ENCODE results near the gene MTX1. TPM values are rescaled to one million over a fixed set of nuclear protein-coding genes. Genes with fewer than 3 reads are reported as not detected.

MTX1 gene
- polyA plus RNA-seq, 4 donors: 40.0 to 72.2 (median 49.4) TPM

GRCh38 chr1:155171836-155172731 lies 36.4 kb upstream of the MTX1 start:
- no peaks in the 10 kb centered on the region for H3K9me3 ChIP-seq (ENCODE audit: control insufficient read depth in 2 of 2, insufficient read depth in 1 of 2, low read depth in 1 of 2, low read length in 1 of 2)
- peaks cover 0 to 25% (median 4%) of the 10 kb centered on the region in 3 donors for H3K36me3 ChIP-seq (ENCODE audit: control insufficient read depth in 3 of 3, insufficient read depth in 2 of 3, low read depth in 1 of 3, low read length in 3 of 3)
- WGBS, 3 donors: 42 to 47% (median 46%) methylated on average over 8 of the region's 8 CpGs
- H3K4me3 ChIP-seq (ENCODE audit: low read depth in 1 of 3, low read length in 3 of 3): peak overlapping the region; percentile 62 to 92 (median 86)
- no peak for FAIRE-seq
- H3K4me1 ChIP-seq (ENCODE audit: control insufficient read depth in 3 of 3, insufficient read depth in 2 of 3, low read depth in 1 of 3, low read length in 2 of 3): peaks cover 3 to 20% (median 4%) of the 10 kb centered on the region in 3 donors
- peak overlapping the region; percentile 81 to 90 (median 83) for H3K27ac ChIP-seq (ENCODE audit: low read depth in 1 of 3, low read length in 2 of 3)
- H3K27me3 ChIP-seq (ENCODE audit: control insufficient read depth in 3 of 3, insufficient read depth in 3 of 3, low read length in 3 of 3): peaks cover 0 to 26% (median 2%) of the 10 kb centered on the region in 3 donors
- DNase-seq: no peak

GRCh38 chr1:155172732-155173477 lies 35.6 kb upstream of the MTX1 start, which contains the start of gene KRTCAP2:
TSS of gene KRTCAP2 (minus strand) at chr1:155173304. CDS start at chr1:155173224, 80 bp downstream.
- 0 to 1% (median 1%) methylated on average over 43 to 57 of the region's 57 CpGs for WGBS, 3 donors
- Histone ChIP-seq H3K36me3 (ENCODE audit: control insufficient read depth in 3 of 3, insufficient read depth in 2 of 3, low read depth in 1 of 3, low read length in 3 of 3) (peaks cover 0 to 25% (median 4%) of the 10 kb centered on the region in 3 donors), H3K9me3 (ENCODE audit: control insufficient read depth in 2 of 2, insufficient read depth in 1 of 2, low read depth in 1 of 2, low read length in 1 of 2) (no peaks in the 10 kb centered on the region), H3K27me3 (ENCODE audit: control insufficient read depth in 3 of 3, insufficient read depth in 3 of 3, low read length in 3 of 3) (peaks cover 0 to 24% (median 2%) of the 10 kb centered on the region in 3 donors), H3K4me3 (ENCODE audit: low read depth in 1 of 3, low read length in 3 of 3) (peak within 1 kb of the TSS; percentile 62 to 92 (median 86)), H3K4me1 (ENCODE audit: control insufficient read depth in 3 of 3, insufficient read depth in 2 of 3, low read depth in 1 of 3, low read length in 2 of 3) (peaks cover 3 to 13% (median 4%) of the 10 kb centered on the region in 3 donors), H3K27ac (ENCODE audit: low read depth in 1 of 3, low read length in 2 of 3) (peak within 1 kb of the TSS; percentile 81 to 90 (median 83))
- peak; percentile 96 to 97 for DNase-seq
- FAIRE-seq: no peak

GRCh38 chr1:155173478-155174323 lies 34.8 kb upstream of the MTX1 start, which contains the start of gene TRIM46:
TSS of gene TRIM46 (plus strand) at chr1:155173849. CDS start at chr1:155173967, 118 bp downstream.
- 2 to 5% (median 3%) methylated on average over 38 of the region's 38 CpGs for WGBS, 3 donors
- FAIRE-seq (no peak), DNase-seq (peak in 1 of 2 donors; percentile 20)
- H3K27ac ChIP-seq (ENCODE audit: low read depth in 1 of 3, low read length in 2 of 3): peak within 1 kb of the TSS; percentile 81 to 90 (median 83)
- H3K27me3 ChIP-seq (ENCODE audit: control insufficient read depth in 3 of 3, insufficient read depth in 3 of 3, low read length in 3 of 3): peaks cover 0 to 24% (median 2%) of the 10 kb centered on the region in 3 donors
- H3K4me1 ChIP-seq (ENCODE audit: control insufficient read depth in 3 of 3, insufficient read depth in 2 of 3, low read depth in 1 of 3, low read length in 2 of 3): peaks cover 3 to 13% (median 4%) of the 10 kb centered on the region in 3 donors
- H3K4me3 ChIP-seq (ENCODE audit: low read depth in 1 of 3, low read length in 3 of 3): peak within 1 kb of the TSS; percentile 62 to 92 (median 86)
- H3K36me3 ChIP-seq (ENCODE audit: control insufficient read depth in 3 of 3, insufficient read depth in 2 of 3, low read depth in 1 of 3, low read length in 3 of 3): peaks cover 0 to 27% (median 4%) of the 10 kb centered on the region in 3 donors
- H3K9me3 ChIP-seq (ENCODE audit: control insufficient read depth in 2 of 2, insufficient read depth in 1 of 2, low read depth in 1 of 2, low read length in 1 of 2): no peaks in the 10 kb centered on the region

GRCh38 chr1:155174324-155175280 lies 33.9 kb upstream of the MTX1 start:
- Histone ChIP-seq H3K9me3 (ENCODE audit: control insufficient read depth in 2 of 2, insufficient read depth in 1 of 2, low read depth in 1 of 2, low read length in 1 of 2) (no peaks in the 10 kb centered on the region), H3K4me3 (ENCODE audit: low read depth in 1 of 3, low read length in 3 of 3) (peak overlapping the region in 1 of 3 donors; percentile 27), H3K36me3 (ENCODE audit: control insufficient read depth in 3 of 3, insufficient read depth in 2 of 3, low read depth in 1 of 3, low read length in 3 of 3) (peaks cover 0 to 20% (median 3%) of the 10 kb centered on the region in 3 donors), H3K27ac (ENCODE audit: low read depth in 1 of 3, low read length in 2 of 3) (peak overlapping the region in 1 of 3 donors; percentile 24), H3K27me3 (ENCODE audit: control insufficient read depth in 3 of 3, insufficient read depth in 3 of 3, low read length in 3 of 3) (peaks cover 0 to 24% (median 2%) of the 10 kb centered on the region in 3 donors), H3K4me1 (ENCODE audit: control insufficient read depth in 3 of 3, insufficient read depth in 2 of 3, low read depth in 1 of 3, low read length in 2 of 3) (peaks cover 3 to 13% (median 4%) of the 10 kb centered on the region in 3 donors)
- FAIRE-seq (no peak), DNase-seq (no peak)
- 11 to 20% (median 20%) methylated on average over 26 to 35 of the region's 35 CpGs for WGBS, 3 donors

GRCh38 chr1:155175281-155175926 lies 33.1 kb upstream of the MTX1 start:
- Histone ChIP-seq H3K27ac (ENCODE audit: low read depth in 1 of 3, low read length in 2 of 3) (no peak overlapping the region), H3K4me1 (ENCODE audit: control insufficient read depth in 3 of 3, insufficient read depth in 2 of 3, low read depth in 1 of 3, low read length in 2 of 3) (peaks cover 3 to 13% (median 4%) of the 10 kb centered on the region in 3 donors), H3K9me3 (ENCODE audit: control insufficient read depth in 2 of 2, insufficient read depth in 1 of 2, low read depth in 1 of 2, low read length in 1 of 2) (no peaks in the 10 kb centered on the region), H3K36me3 (ENCODE audit: control insufficient read depth in 3 of 3, insufficient read depth in 2 of 3, low read depth in 1 of 3, low read length in 3 of 3) (peaks cover 0 to 15% (median 0%) of the 10 kb centered on the region in 3 donors), H3K4me3 (ENCODE audit: low read depth in 1 of 3, low read length in 3 of 3) (no peak overlapping the region), H3K27me3 (ENCODE audit: control insufficient read depth in 3 of 3, insufficient read depth in 3 of 3, low read length in 3 of 3) (peaks cover 0 to 24% (median 2%) of the 10 kb centered on the region in 3 donors)
- FAIRE-seq (no peak), DNase-seq (no peak)
- 87 to 94% (median 91%) methylated on average over 11 to 12 of the region's 12 CpGs for WGBS, 3 donors

- FAIRE-seq: no peak
- peaks cover 0 to 9% (median 0%) of the 10 kb centered on the region in 3 donors for H3K36me3 ChIP-seq (ENCODE audit: control insufficient read depth in 3 of 3, insufficient read depth in 2 of 3, low read depth in 1 of 3, low read length in 3 of 3)
- peaks cover 3 to 13% (median 4%) of the 10 kb centered on the region in 3 donors for H3K4me1 ChIP-seq (ENCODE audit: control insufficient read depth in 3 of 3, insufficient read depth in 2 of 3, low read depth in 1 of 3, low read length in 2 of 3)
- 77 to 78% (median 78%) methylated on average over 9 of the region's 9 CpGs for WGBS, 3 donors
- H3K9me3 ChIP-seq (ENCODE audit: control insufficient read depth in 2 of 2, insufficient read depth in 1 of 2, low read depth in 1 of 2, low read length in 1 of 2): no peaks in the 10 kb centered on the region
- no peak for DNase-seq
- peaks cover 0 to 24% (median 2%) of the 10 kb centered on the region in 3 donors for H3K27me3 ChIP-seq (ENCODE audit: control insufficient read depth in 3 of 3, insufficient read depth in 3 of 3, low read length in 3 of 3)
- no peak overlapping the region for H3K4me3 ChIP-seq (ENCODE audit: low read depth in 1 of 3, low read length in 3 of 3)
- H3K27ac ChIP-seq (ENCODE audit: low read depth in 1 of 3, low read length in 2 of 3): no peak overlapping the region
These were observed 32.5 kb upstream of the MTX1 start for GRCh38 chr1:155175927-155176371.

All from small intestine (tissue), 7 donors.